ENCODE data around the gene PPP4R1. TPM values are rescaled to one million over a fixed set of nuclear protein-coding genes. Genes with fewer than 3 reads are reported as not detected.

PPP4R1 gene
- total RNA-seq, 1 donor from 2014 or later = 108 TPM

DNA sequence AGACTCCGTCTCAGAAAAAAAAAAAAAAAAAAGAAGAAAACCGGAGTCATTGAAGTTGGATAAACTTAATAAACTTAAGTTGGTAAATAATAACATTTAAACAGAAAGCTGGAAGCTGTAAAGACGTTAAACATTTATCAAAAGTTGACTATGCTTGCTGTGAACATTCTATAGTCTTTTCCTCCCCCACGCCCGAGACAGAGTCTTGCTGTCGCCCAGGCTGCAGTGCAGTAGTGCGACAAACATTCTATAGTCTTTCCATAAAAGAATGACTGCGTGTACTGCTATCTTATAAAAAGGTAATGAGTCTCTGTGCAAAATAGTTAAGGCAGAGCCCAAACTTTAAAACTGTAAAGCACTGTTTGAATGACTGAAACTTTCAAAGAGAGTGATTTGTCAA, 45.2 kb downstream of the PPP4R1 start:
- TF ChIP-seq, protein P1, sequence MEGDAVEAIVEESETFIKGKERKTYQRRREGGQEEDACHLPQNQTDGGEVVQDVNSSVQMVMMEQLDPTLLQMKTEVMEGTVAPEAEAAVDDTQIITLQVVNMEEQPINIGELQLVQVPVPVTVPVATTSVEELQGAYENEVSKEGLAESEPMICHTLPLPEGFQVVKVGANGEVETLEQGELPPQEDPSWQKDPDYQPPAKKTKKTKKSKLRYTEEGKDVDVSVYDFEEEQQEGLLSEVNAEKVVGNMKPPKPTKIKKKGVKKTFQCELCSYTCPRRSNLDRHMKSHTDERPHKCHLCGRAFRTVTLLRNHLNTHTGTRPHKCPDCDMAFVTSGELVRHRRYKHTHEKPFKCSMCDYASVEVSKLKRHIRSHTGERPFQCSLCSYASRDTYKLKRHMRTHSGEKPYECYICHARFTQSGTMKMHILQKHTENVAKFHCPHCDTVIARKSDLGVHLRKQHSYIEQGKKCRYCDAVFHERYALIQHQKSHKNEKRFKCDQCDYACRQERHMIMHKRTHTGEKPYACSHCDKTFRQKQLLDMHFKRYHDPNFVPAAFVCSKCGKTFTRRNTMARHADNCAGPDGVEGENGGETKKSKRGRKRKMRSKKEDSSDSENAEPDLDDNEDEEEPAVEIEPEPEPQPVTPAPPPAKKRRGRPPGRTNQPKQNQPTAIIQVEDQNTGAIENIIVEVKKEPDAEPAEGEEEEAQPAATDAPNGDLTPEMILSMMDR (IDR thresholded peaks at IDR 0.05) = no peak
- DNase-seq (ENCODE audit: low spot score) = no peak
- H3K36me3 Mint-ChIP-seq (ENCODE audit: low read depth) = peaks cover 28% of the 10 kb centered on the region
- H3K9me3 Mint-ChIP-seq (ENCODE audit: low read depth) = no peaks in the 10 kb centered on the region
- H3K4me1 Mint-ChIP-seq (ENCODE audit: low read depth) = peaks cover 13% of the 10 kb centered on the region
- H3K4me3 Mint-ChIP-seq (ENCODE audit: unreplicated experiment) = no peak overlapping the region
- H3K27ac Mint-ChIP-seq (ENCODE audit: unreplicated experiment) = no peak overlapping the region
- no peaks in the 10 kb centered on the region for H3K27me3 Mint-ChIP-seq (ENCODE audit: low read depth)

DNA sequence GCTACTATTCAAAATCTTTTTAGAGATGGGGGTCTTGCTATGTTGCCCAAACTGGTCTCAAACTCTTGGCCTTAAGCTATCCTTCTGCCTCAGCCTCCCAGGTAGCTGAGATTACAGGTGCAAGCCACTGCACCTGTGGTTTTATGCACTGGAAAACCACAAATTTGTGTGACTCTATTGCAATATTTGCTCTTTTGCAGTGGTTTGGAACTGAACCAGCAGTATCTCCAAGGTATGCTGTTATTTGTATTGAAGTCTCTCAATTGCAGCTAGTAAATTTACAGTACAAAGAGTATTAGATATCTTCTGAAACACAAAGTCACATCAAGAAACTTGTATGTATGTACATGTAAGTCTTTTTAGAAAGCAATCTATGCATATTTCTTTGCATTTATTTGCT, 46.2 kb downstream of the PPP4R1 start:
- TF ChIP-seq, protein P1 (IDR thresholded peaks at IDR 0.05) = no peak
- DNase-seq (ENCODE audit: low spot score) = no peak

GRCh38 chr18:9565407-9565806, 49.0 kb downstream of the PPP4R1 start:
- Mint-ChIP-seq H3K27ac (ENCODE audit: unreplicated experiment) (no peak overlapping the region), H3K9me3 (ENCODE audit: low read depth) (no peaks in the 10 kb centered on the region), H3K36me3 (ENCODE audit: low read depth) (peaks cover 32% of the 10 kb centered on the region), H3K27me3 (ENCODE audit: low read depth) (no peaks in the 10 kb centered on the region), H3K4me1 (ENCODE audit: low read depth) (peaks cover 35% of the 10 kb centered on the region), H3K4me3 (ENCODE audit: unreplicated experiment) (no peak overlapping the region)
- DNase-seq (ENCODE audit: low spot score) = no peak
- TF ChIP-seq, protein P1 (IDR thresholded peaks at IDR 0.05) = no peak

More for the DNA sequence above, 46.2 kb downstream of the PPP4R1 start:
- Mint-ChIP-seq H3K36me3 (ENCODE audit: low read depth) (peaks cover 28% of the 10 kb centered on the region), H3K4me3 (ENCODE audit: unreplicated experiment) (no peak overlapping the region), H3K27ac (ENCODE audit: unreplicated experiment) (no peak overlapping the region), H3K9me3 (ENCODE audit: low read depth) (no peaks in the 10 kb centered on the region), H3K4me1 (ENCODE audit: low read depth) (peaks cover 20% of the 10 kb centered on the region), H3K27me3 (ENCODE audit: low read depth) (no peaks in the 10 kb centered on the region)

- no peaks in the 10 kb centered on the region for H3K9me3 Mint-ChIP-seq (ENCODE audit: low read depth)
- H3K27me3 Mint-ChIP-seq (ENCODE audit: low read depth) = no peaks in the 10 kb centered on the region
Measured at GRCh38 chr18:9563331-9563730, 51.0 kb downstream of the PPP4R1 start.

DNA sequence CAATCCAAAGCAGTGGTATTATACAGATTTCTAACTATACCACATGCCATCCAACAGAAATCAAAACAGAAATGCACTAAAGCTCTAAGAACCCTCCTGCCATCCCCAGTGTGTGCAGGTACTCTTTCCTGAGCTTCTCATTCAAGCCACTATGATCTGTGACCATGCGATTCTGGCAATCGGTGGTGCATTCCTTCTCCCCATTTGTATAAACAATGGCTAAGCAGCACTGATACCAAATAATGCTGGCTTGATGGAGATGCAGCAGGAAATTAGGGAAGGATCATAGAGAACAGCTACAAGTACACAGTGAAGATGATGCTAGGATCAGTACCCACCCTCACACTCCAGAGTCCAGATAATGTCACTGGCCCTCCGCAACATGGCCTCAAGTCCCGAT, 51.8 kb downstream of the PPP4R1 start:
- Mint-ChIP-seq H3K36me3 (ENCODE audit: low read depth) (peaks cover 31% of the 10 kb centered on the region), H3K27me3 (ENCODE audit: low read depth) (no peaks in the 10 kb centered on the region), H3K27ac (ENCODE audit: unreplicated experiment) (peak overlapping the region; percentile 11), H3K4me1 (ENCODE audit: low read depth) (peaks cover 35% of the 10 kb centered on the region), H3K9me3 (ENCODE audit: low read depth) (no peaks in the 10 kb centered on the region), H3K4me3 (ENCODE audit: unreplicated experiment) (no peak overlapping the region)
- TF ChIP-seq, protein P1 (IDR thresholded peaks at IDR 0.05) = no peak
- no peak for DNase-seq (ENCODE audit: low spot score)

More at GRCh38 chr18:9563331-9563730, 51.0 kb downstream of the PPP4R1 start:
- TF ChIP-seq, protein P1 (IDR thresholded peaks at IDR 0.05) = no peak
- H3K36me3 Mint-ChIP-seq (ENCODE audit: low read depth) = peaks cover 30% of the 10 kb centered on the region
- peaks cover 35% of the 10 kb centered on the region for H3K4me1 Mint-ChIP-seq (ENCODE audit: low read depth)
- no peak overlapping the region for H3K27ac Mint-ChIP-seq (ENCODE audit: unreplicated experiment)
- no peak for DNase-seq (ENCODE audit: low spot score)
- no peak overlapping the region for H3K4me3 Mint-ChIP-seq (ENCODE audit: unreplicated experiment)

Data from chondrocyte (in vitro differentiated cells).